Right atrium auricular region (tissue), 2 donors: ENCODE measurements around the gene IL17RD. TPM values are rescaled to one million over a fixed set of nuclear protein-coding genes. Genes with fewer than 3 reads are reported as not detected.

Experiments used
- DNase-seq: peaks from one replicate; pipeline ENCODE4 v3.0.0-alpha.2; 2019; ENCODE audit warnings: low spot score
- H3K27ac ChIP-seq, 2 donors: fragments of 200-600 bp; sonication (generic); 1 replicate in 1 of 2; 2 replicates in 1 of 2; pipeline ENCODE4 v1.5.1; 2016 to 2019
- H3K27me3 ChIP-seq, 2 donors: fragments of 200-600 bp; sonication (generic); one replicate each; pipeline versions ENCODE4 v1.5.1 to v1.6.0; 2017 to 2019
- H3K36me3 ChIP-seq: fragments of 200-600 bp; sonication (generic); one replicate; pipeline ENCODE4 v1.5.1; 2016
- H3K4me1 ChIP-seq, 2 donors: fragments of 200-600 bp; sonication (generic); one replicate each; pipeline versions ENCODE4 v1.5.1 to v1.6.0; 2017 to 2019
- H3K4me3 ChIP-seq, 2 donors: fragments of 200-600 bp; sonication (generic); 1 replicate in 1 of 2; 2 replicates in 1 of 2; pipeline ENCODE4 v1.5.1; 2017 to 2019; ENCODE audit warnings: mild to moderate bottlenecking in 1 of 2, moderate library complexity in 1 of 2
- H3K9me3 ChIP-seq, 2 donors: fragments of 200-600 bp; sonication (generic); one replicate each; pipeline ENCODE4 v1.5.1; 2019
- total RNA-seq, 2 donors: library from RNA; depleted of rRNA; stranded (reverse); fragments of >200 nt; gene quantifications; one replicate each; pipeline ENCODE4 v1.1.0, GENCODE V29; 2016
- TF ChIP-seq, protein P1 (sequence below), 2 donors: fragments of 200-600 bp; sonication (generic); IDR thresholded peaks; one replicate each; pipeline ENCODE4 v1.5.1; 2019; ENCODE audit warnings: antibody characterized with exemption in 2 of 2

IL17RD gene
- total RNA-seq, 2 donors from 2014 or later, result 2.1 to 2.8 TPM

DNA sequence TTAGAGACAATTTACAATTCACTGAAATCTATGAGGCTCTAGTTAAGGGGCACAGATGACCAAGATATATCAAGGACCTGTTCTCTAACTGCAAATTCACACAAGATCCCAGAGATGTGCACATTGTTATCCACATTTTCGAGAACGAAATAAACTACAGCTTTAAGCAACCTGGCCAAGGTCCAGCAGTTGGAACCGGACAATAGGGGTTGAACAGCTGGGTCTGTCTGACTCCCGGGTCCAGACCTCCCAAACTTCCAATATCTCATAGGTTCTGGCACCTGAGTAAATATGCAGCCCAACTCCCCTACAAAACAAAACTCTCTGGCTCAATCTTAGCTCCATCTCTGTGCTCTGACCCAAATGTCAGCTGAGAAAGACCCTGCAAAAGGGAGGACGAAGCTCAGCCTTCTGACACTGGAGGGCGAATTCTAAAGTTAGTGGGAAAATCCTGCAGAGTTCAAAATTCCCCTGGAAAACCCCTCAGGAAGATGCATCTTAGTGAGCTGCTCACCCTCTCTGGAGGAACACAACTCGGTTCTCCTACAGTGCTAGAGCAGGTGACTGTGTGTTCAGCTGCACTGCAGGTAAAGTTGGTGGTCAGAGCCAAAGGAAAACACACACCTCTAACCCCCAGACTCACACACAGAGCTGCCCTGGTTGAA, 118.9 kb downstream of the IL17RD start:
- no peak for DNase-seq
- Histone ChIP-seq H3K36me3 (no peaks in the 10 kb centered on the region), H3K4me1 (peaks cover 0 to 30% of the 10 kb centered on the region in 2 donors)

DNA sequence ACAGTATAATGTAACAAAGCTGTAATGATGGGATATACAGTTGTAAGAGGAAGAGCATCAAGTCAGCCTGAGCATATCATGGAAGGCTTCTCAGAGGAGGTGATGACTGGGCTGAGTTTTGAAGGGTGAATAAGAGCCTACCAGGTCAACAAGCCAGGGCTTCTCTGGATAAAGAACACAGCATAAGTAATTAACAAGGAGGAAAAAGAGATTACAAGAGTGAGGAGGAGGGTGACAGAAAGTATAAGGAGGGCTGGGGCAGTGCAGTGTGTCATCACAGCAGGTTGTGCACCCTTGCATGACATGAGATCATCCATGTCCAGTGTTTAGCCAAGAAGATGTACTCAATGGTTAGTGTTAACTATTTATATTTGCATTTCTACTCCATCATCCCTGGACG, 121.6 kb downstream of the IL17RD start:
- TF ChIP-seq, protein P1, sequence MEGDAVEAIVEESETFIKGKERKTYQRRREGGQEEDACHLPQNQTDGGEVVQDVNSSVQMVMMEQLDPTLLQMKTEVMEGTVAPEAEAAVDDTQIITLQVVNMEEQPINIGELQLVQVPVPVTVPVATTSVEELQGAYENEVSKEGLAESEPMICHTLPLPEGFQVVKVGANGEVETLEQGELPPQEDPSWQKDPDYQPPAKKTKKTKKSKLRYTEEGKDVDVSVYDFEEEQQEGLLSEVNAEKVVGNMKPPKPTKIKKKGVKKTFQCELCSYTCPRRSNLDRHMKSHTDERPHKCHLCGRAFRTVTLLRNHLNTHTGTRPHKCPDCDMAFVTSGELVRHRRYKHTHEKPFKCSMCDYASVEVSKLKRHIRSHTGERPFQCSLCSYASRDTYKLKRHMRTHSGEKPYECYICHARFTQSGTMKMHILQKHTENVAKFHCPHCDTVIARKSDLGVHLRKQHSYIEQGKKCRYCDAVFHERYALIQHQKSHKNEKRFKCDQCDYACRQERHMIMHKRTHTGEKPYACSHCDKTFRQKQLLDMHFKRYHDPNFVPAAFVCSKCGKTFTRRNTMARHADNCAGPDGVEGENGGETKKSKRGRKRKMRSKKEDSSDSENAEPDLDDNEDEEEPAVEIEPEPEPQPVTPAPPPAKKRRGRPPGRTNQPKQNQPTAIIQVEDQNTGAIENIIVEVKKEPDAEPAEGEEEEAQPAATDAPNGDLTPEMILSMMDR (IDR thresholded peaks at IDR 0.05), result no peak
- no peak for DNase-seq
- H3K4me3 ChIP-seq, result no peak overlapping the region
- H3K27ac ChIP-seq, result no peak overlapping the region
- H3K27me3 ChIP-seq, result no peaks in the 10 kb centered on the region
- no peaks in the 10 kb centered on the region for H3K36me3 ChIP-seq
- peaks cover 0 to 29% of the 10 kb centered on the region in 2 donors for H3K4me1 ChIP-seq
- H3K9me3 ChIP-seq, result no peaks in the 10 kb centered on the region

More for the DNA sequence above, 118.9 kb downstream of the IL17RD start:
- H3K27me3 ChIP-seq, result no peaks in the 10 kb centered on the region
- TF ChIP-seq, protein P1 (IDR thresholded peaks at IDR 0.05), result no peak
- no peak overlapping the region for H3K4me3 ChIP-seq
- H3K9me3 ChIP-seq, result no peaks in the 10 kb centered on the region
- H3K27ac ChIP-seq, result no peak overlapping the region

DNA sequence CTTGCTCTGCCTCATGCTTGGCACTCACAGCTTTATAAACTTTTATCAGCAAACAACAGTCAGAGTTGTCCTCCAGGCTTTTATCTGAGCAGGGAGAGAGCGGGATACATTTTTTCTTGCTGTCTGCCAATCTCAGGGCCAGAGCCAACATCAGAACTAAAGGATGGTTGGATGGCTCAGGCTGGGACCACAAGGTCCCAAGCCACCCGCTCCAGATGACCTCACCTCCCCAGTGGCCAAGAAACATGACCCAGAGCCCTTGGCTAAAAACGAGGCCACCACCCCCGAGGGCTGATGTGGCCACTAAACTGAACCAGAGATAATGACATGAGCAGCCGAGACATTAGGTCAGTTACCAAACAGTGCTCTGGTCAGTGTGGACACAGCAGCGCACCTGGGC, 123.5 kb downstream of the IL17RD start:
- Histone ChIP-seq H3K27me3 (no peaks in the 10 kb centered on the region), H3K9me3 (no peaks in the 10 kb centered on the region), H3K4me1 (peaks cover 0 to 15% of the 10 kb centered on the region in 2 donors), H3K27ac (no peak overlapping the region), H3K36me3 (no peaks in the 10 kb centered on the region), H3K4me3 (no peak overlapping the region)
- DNase-seq, result no peak
- TF ChIP-seq, protein P1 (IDR thresholded peaks at IDR 0.05), result no peak

Other genes with a start within 250 kb of the IL17RD start
- gene SPATA12, start 104.7 kb downstream of the IL17RD start, total RNA-seq, result not detected
- gene HESX1, start 34.6 kb upstream of the IL17RD start, total RNA-seq, result 1 to 10 TPM in 1 of 2 donors, under 1 TPM in 1; 0.75 to 1.2 TPM
- 10 to 100 TPM; 31.6 to 38.1 TPM for gene APPL1, start 62.4 kb upstream of the IL17RD start, total RNA-seq
- gene ASB14, start 127.3 kb upstream of the IL17RD start, total RNA-seq, result 1 to 10 TPM in 1 of 2 donors, not detected in 1; 2.5 TPM